Measurements from ENCODE around the gene PGBD2. TPM values are rescaled to one million over a fixed set of nuclear protein-coding genes. Genes with fewer than 3 reads are reported as not detected.

Gene PGBD2
- total and polyA plus RNA-seq, 8 donors: 1.8 to 12.5 (median 5.2) TPM

- Histone ChIP-seq H3K9me3 (no peaks in the 10 kb centered on the region), H3K4me1 (peaks cover 0 to 7% (median 4%) of the 10 kb centered on the region in 4 donors), H3K27ac (no peak overlapping the region), H3K36me3 (no peaks in the 10 kb centered on the region), H3K27me3 (peaks cover 0 to 31% (median 0%) of the 10 kb centered on the region in 3 donors), H3K4me3 (no peak overlapping the region)
- no peak for DNase-seq
- intact Hi-C loops (cut with DNase I; ENCODE audit: low total_unique reads): no loop called here
- TF ChIP-seq, protein P1, sequence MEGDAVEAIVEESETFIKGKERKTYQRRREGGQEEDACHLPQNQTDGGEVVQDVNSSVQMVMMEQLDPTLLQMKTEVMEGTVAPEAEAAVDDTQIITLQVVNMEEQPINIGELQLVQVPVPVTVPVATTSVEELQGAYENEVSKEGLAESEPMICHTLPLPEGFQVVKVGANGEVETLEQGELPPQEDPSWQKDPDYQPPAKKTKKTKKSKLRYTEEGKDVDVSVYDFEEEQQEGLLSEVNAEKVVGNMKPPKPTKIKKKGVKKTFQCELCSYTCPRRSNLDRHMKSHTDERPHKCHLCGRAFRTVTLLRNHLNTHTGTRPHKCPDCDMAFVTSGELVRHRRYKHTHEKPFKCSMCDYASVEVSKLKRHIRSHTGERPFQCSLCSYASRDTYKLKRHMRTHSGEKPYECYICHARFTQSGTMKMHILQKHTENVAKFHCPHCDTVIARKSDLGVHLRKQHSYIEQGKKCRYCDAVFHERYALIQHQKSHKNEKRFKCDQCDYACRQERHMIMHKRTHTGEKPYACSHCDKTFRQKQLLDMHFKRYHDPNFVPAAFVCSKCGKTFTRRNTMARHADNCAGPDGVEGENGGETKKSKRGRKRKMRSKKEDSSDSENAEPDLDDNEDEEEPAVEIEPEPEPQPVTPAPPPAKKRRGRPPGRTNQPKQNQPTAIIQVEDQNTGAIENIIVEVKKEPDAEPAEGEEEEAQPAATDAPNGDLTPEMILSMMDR (IDR thresholded peaks at IDR 0.05): no peak
- TF ChIP-seq POLR2A (IDR thresholded peaks at IDR 0.05): no peak
- no peak for TF ChIP-seq POLR2AphosphoS5 (IDR thresholded peaks at IDR 0.05)
- no peak for TF ChIP-seq EP300 (IDR thresholded peaks at IDR 0.05)
- 92 to 100% (median 96%) methylated on average over 1 of the region's 1 CpG for WGBS, 5 donors
Observed at GRCh38 chr1:248900637-248901036, 5.4 kb upstream of the PGBD2 start.

GRCh38 chr1:248901578-248901977 lies 4.5 kb upstream of the PGBD2 start:
- Histone ChIP-seq H3K36me3 (no peaks in the 10 kb centered on the region), H3K4me3 (no peak overlapping the region), H3K27me3 (peaks cover 0 to 21% (median 0%) of the 10 kb centered on the region in 3 donors), H3K4me1 (peaks cover 0 to 9% (median 5%) of the 10 kb centered on the region in 4 donors), H3K27ac (no peak overlapping the region), H3K9me3 (no peaks in the 10 kb centered on the region)
- no peak for DNase-seq
- intact Hi-C loops (cut with DNase I; ENCODE audit: low total_unique reads): no loop called here
- TF ChIP-seq POLR2A (IDR thresholded peaks at IDR 0.05): no peak
- no peak for TF ChIP-seq EP300 (IDR thresholded peaks at IDR 0.05)
- no peak for TF ChIP-seq POLR2AphosphoS5 (IDR thresholded peaks at IDR 0.05)
- TF ChIP-seq, protein P1 (IDR thresholded peaks at IDR 0.05): no peak
- 66 to 82% (median 75%) methylated on average over 2 of the region's 2 CpGs for WGBS, 5 donors

- Histone ChIP-seq H3K36me3 (no peaks in the 10 kb centered on the region), H3K27ac (no peak overlapping the region), H3K27me3 (peaks cover 0 to 4% (median 0%) of the 10 kb centered on the region in 3 donors), H3K4me1 (peaks cover 11 to 28% (median 18%) of the 10 kb centered on the region in 4 donors), H3K4me3 (no peak overlapping the region), H3K9me3 (no peaks in the 10 kb centered on the region)
- no peak for TF ChIP-seq POLR2A (IDR thresholded peaks at IDR 0.05)
- TF ChIP-seq EP300 (IDR thresholded peaks at IDR 0.05): no peak
- no peak for TF ChIP-seq POLR2AphosphoS5 (IDR thresholded peaks at IDR 0.05)
- intact Hi-C loops (cut with DNase I; ENCODE audit: low total_unique reads): no loop called here
- WGBS, 5 donors: 87 to 92% (median 90%) methylated on average over 3 of the region's 3 CpGs
- DNase-seq: no peak
Observed at GRCh38 chr1:248904437-248905216, 1.4 kb upstream of the PGBD2 start.

DNA sequence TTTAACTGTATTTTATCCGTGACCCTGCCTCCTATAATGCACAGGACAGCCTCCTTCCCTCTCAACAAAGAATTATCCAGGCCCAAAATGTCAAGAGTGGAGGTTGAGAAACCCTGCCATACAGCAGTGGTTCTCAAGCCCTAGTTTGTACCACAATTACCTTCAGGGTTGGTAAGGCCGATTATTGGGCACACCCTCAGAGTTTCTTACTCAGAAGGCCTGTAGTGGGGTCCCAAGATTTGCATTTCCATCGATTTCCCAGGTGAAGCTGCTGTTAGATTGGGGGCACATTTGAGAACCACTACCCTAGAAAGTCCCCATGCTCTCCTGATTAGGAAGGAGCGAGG lies 400 bp upstream of the PGBD2 start:
- intact Hi-C loops (cut with DNase I; ENCODE audit: low total_unique reads): no loop called here
- Histone ChIP-seq H3K36me3 (peaks cover 0 to 4% (median 0%) of the 10 kb centered on the region in 4 donors), H3K4me1 (peaks cover 11 to 33% (median 18%) of the 10 kb centered on the region in 4 donors), H3K9me3 (no peaks in the 10 kb centered on the region), H3K27me3 (peaks cover 0 to 3% (median 0%) of the 10 kb centered on the region in 3 donors), H3K27ac (peak overlapping the region; percentile 90 to 97 (median 93)), H3K4me3 (peak overlapping the region; percentile 57 to 75 (median 62))
- 16 to 27% (median 25%) methylated on average over 4 of the region's 4 CpGs for WGBS, 5 donors
- DNase-seq: no peak
- TF ChIP-seq, protein P1 (IDR thresholded peaks at IDR 0.05): no peak
- no peak for TF ChIP-seq EP300 (IDR thresholded peaks at IDR 0.05)
- no peak for TF ChIP-seq POLR2AphosphoS5 (IDR thresholded peaks at IDR 0.05)
- TF ChIP-seq POLR2A (IDR thresholded peaks at IDR 0.05): no peak
